OCI-LY1 (cell line): ENCODE data around the gene DPP3.

ENCODE experiments used
- H2AFZ ChIP-seq: fragments of 200-600 bp; sonication (generic), shearing (Covaris generic); 2 replicates; pipeline ENCODE4 v1.6.0; 2014; ENCODE audit warnings: antibody characterized with exemption, mild to moderate bottlenecking, low read length
- H3F3A ChIP-seq: fragments of 200-600 bp; sonication (generic), shearing (Covaris generic); 2 replicates; pipeline ENCODE4 v1.6.0; 2014; ENCODE audit warnings: mild to moderate bottlenecking, antibody characterized with exemption, low read length, moderate library complexity; ENCODE audit not compliant: insufficient read depth
- H3K27ac ChIP-seq: fragments of 200-600 bp; sonication (generic); 2 replicates; pipeline ENCODE4 v1.5.1; 2014; ENCODE audit warnings: low read length, mixed run types, mild to moderate bottlenecking, low read depth; ENCODE audit not compliant: poor library complexity, severe bottlenecking
- H3K27me3 ChIP-seq: fragments of 200-600 bp; sonication (generic); 2 replicates; pipeline ENCODE4 v1.6.0; 2014; ENCODE audit warnings: antibody characterized with exemption, mild to moderate bottlenecking, low read length, moderate library complexity; ENCODE audit not compliant: insufficient read depth
- H3K36me3 ChIP-seq: fragments of 200-600 bp; sonication (generic); 2 replicates; pipeline ENCODE4 v1.6.1; 2014; ENCODE audit warnings: mild to moderate bottlenecking, antibody characterized with exemption, low read length, moderate library complexity, mixed read lengths; ENCODE audit not compliant: insufficient read depth
- H3K4me1 ChIP-seq: fragments of 200-600 bp; sonication (generic); 2 replicates; pipeline ENCODE4 v1.5.1; 2014; ENCODE audit warnings: mild to moderate bottlenecking, low read length, moderate library complexity; ENCODE audit not compliant: insufficient read depth, severe bottlenecking
- H3K4me2 ChIP-seq: fragments of 200-600 bp; sonication (generic), shearing (Covaris generic); 2 replicates; pipeline ENCODE4 v1.6.1; 2014; ENCODE audit warnings: low read length
- H3K4me3 ChIP-seq: fragments of 200-600 bp; sonication (generic); 2 replicates; pipeline ENCODE4 v1.5.1; 2014; ENCODE audit warnings: low read length, low read depth, mild to moderate bottlenecking, mixed read lengths; ENCODE audit not compliant: poor library complexity, severe bottlenecking
- H3K79me2 ChIP-seq: fragments of 200-600 bp; shearing (Covaris generic); 2 replicates; pipeline ENCODE4 v1.6.1; 2016; ENCODE audit warnings: mixed run types, low read length, mixed read lengths; ENCODE audit not compliant: insufficient read depth
- H3K9ac ChIP-seq: fragments of 200-600 bp; sonication (generic), shearing (Covaris generic); 2 replicates; pipeline ENCODE4 v1.6.1; 2014; ENCODE audit warnings: mild to moderate bottlenecking, low read length, mixed read lengths
- H3K9me2 ChIP-seq: fragments of 200-600 bp; sonication (generic), shearing (Covaris generic); 2 replicates; pipeline ENCODE4 v1.6.1; 2014; ENCODE audit warnings: low read depth, mild to moderate bottlenecking, low read length, mixed read lengths
- H3K9me3 ChIP-seq: fragments of 200-600 bp; shearing (Covaris generic); 2 replicates; pipeline ENCODE4 v1.6.1; 2014; ENCODE audit warnings: low read length, mixed read lengths
- H4K20me1 ChIP-seq: fragments of 200-600 bp; sonication (generic), shearing (Covaris generic); 2 replicates; pipeline ENCODE4 v1.6.0; 2016; ENCODE audit warnings: mild to moderate bottlenecking, low read length; ENCODE audit not compliant: insufficient read depth
- EZH2 ChIP-seq: fragments of 200-600 bp; sonication (generic), shearing (Covaris generic); IDR thresholded peaks from 2 replicates; pipeline ENCODE4 v1.8.0; 2017; ENCODE audit warnings: borderline replicate concordance, mixed run types, mild to moderate bottlenecking, antibody characterized with exemption, low read length, moderate library complexity, mixed read lengths
- TF ChIP-seq, protein P1 (sequence below): fragments of 200-600 bp; sonication (generic), shearing (Covaris generic); IDR thresholded peaks from 2 replicates; pipeline ENCODE4 v1.5.1; 2017; ENCODE audit warnings: mild to moderate bottlenecking, antibody characterized with exemption, low read length, moderate library complexity, mixed read lengths

The DPP3 gene

DNA sequence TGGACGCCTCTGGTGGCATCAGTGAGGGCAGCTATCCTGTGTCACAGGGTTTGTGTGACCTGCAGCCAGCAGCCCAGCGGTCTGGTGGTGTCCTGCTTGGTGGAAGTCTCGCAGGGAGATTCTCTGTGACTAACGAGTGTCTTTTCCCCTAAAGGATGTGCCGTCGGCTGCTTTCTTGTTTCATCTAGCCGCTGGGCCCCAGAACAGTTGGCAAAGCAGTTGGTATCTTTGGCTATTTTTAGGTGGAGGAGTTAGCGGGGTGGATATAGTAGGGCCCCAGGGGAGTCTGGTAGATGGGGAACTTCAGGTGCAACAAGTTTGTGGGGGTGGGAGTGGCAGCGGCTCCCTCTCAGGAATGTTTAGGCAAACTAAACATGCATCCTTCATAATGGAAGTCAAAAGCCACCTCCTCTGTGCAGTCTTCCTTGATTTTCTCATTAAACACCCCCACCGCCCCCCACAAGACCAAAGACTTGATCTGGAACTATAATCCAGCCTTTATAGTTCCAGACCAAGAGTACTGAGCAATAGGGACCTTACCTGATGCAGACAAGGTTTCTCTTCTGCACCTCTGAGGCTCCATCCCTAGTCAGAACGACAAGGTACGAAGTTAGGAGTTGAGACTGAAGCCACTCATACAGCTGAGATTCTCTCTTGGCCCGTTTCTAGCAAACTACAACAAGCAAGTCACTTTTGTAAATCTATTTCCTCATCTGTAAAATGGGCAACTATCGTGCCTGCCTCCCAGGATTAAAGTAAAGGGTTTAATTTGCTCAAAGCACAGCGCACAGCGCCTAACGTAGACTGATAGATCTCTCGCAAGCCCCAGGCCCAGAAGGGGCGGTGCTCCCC, 14.6 kb upstream of the DPP3 start:
- Histone ChIP-seq H3K27me3 (no peaks in the 10 kb centered on the region), H3K4me1 (peaks cover 24% of the 10 kb centered on the region), H3K9ac (peak overlapping the region; percentile 54; the same call in 1 of the 2 replicates), H3F3A (no peaks in the 10 kb centered on the region), H3K27ac (no peak overlapping the region), H4K20me1 (no peaks in the 10 kb centered on the region), H3K9me3 (peaks cover 7% of the 10 kb centered on the region), H3K36me3 (no peaks in the 10 kb centered on the region; the same call in 1 of the 2 replicates), H3K79me2 (no peaks in the 10 kb centered on the region), H2AFZ (no peak overlapping the region), H3K4me2 (peak overlapping the region; percentile 86), H3K4me3 (peak overlapping the region; percentile 60), H3K9me2 (no peaks in the 10 kb centered on the region)
- TF ChIP-seq, protein P1, sequence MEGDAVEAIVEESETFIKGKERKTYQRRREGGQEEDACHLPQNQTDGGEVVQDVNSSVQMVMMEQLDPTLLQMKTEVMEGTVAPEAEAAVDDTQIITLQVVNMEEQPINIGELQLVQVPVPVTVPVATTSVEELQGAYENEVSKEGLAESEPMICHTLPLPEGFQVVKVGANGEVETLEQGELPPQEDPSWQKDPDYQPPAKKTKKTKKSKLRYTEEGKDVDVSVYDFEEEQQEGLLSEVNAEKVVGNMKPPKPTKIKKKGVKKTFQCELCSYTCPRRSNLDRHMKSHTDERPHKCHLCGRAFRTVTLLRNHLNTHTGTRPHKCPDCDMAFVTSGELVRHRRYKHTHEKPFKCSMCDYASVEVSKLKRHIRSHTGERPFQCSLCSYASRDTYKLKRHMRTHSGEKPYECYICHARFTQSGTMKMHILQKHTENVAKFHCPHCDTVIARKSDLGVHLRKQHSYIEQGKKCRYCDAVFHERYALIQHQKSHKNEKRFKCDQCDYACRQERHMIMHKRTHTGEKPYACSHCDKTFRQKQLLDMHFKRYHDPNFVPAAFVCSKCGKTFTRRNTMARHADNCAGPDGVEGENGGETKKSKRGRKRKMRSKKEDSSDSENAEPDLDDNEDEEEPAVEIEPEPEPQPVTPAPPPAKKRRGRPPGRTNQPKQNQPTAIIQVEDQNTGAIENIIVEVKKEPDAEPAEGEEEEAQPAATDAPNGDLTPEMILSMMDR = no peak
- no peak for TF ChIP-seq EZH2

DNA sequence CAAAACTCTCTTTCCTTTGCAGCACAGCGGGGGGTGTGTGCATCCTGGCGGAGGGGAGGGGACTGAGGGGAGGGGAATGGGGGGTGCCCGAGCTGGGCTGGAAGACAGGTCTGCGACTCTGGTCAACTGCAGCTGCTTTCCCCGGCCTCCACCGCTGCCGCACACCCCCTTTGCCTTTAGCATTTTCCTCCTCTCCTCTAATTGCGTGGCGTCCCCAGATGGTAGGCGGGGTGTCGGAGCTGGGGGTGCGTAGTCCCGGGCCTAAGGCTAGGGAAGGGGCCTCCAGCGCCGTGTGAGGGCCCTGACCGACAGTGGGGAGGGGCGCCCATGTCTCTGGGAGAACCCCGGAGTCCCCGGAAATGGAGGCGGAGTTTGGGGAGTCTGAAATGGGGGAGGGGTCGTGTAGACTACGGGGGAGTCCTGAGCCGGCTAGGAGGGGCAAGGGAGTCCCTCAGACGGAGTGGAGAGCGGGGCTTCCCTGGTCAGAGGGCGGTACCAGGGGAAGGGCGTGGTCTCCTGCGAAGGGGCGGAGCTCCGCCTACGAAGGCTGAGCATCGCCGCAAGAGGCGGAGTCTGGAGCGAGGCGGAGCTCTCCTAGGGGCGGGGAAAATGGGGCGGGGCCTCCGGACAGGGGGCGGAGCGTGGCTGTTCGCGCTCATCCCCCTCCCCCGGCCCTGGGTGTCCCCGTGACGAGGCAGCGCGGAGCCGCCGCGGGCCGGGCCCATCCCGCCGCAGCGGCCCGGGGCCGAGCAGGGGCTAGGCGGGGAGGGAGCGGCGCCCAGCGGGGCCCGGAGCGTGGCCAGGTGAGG, 13.8 kb upstream of the DPP3 start, which contains the start of gene PELI3:
TSS of gene PELI3 (plus strand) at position 681 of the 809 bp plus-strand sequence. CDS start 1,224 bp downstream, outside the sequence.
- no peaks in the 10 kb centered on the region; the same call in 1 of the 2 replicates for H3K36me3 ChIP-seq
- no peak within 1 kb of the TSS for H3K27ac ChIP-seq
- H3K79me2 ChIP-seq = no peaks in the 10 kb centered on the region
- H2AFZ ChIP-seq = no peak within 1 kb of the TSS
- peak within 1 kb of the TSS; percentile 60 for H3K4me3 ChIP-seq
- H3K4me1 ChIP-seq = peaks cover 24% of the 10 kb centered on the region
- TF ChIP-seq, protein P1 = no peak
- TF ChIP-seq EZH2 = no peak
- no peaks in the 10 kb centered on the region for H3K27me3 ChIP-seq
- H3K9me2 ChIP-seq = no peaks in the 10 kb centered on the region
- H4K20me1 ChIP-seq = no peaks in the 10 kb centered on the region
- H3K9me3 ChIP-seq = peaks cover 6% of the 10 kb centered on the region
- peak within 1 kb of the TSS; percentile 86 for H3K4me2 ChIP-seq
- H3F3A ChIP-seq = no peaks in the 10 kb centered on the region
- peak within 1 kb of the TSS; percentile 54; the same call in 1 of the 2 replicates for H3K9ac ChIP-seq

DNA sequence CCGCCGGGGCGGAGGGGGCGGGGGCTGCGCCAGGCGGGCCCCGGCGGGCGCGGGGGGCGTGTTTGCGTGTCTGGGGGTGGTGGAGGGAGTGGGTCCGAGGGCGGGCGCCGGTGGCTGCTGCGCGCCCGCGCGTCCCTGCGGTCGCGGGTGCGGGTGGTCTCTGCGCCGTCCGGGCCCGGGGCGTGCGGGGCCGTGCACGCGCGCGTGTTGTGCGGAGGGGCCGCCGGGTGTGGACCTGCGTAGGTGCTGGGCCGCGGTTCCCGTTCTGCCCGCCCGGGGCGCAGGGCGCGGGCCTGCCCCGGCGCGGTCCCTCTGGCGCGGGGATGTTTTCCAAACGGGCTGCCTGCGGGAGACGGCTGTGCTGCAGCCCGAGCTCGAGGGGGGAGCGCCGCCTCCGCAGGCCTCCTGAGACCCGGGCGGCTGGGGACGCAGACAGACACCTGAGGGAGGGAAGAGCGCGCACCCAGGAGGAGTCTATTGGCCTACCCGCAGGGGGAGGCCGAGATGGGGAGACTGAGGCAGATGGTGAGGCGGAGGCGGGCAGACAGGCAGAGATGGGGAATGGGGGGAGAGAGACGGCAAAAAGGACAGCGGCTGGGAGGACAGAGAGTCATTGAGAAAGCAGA, 13.1 kb upstream of the DPP3 start:
- Histone ChIP-seq H3K79me2 (no peaks in the 10 kb centered on the region), H3K9me2 (no peaks in the 10 kb centered on the region), H4K20me1 (no peaks in the 10 kb centered on the region), H2AFZ (no peak overlapping the region), H3K4me2 (peak overlapping the region; percentile 86), H3K36me3 (no peaks in the 10 kb centered on the region; the same call in 1 of the 2 replicates), H3K9me3 (peaks cover 5% of the 10 kb centered on the region), H3F3A (no peaks in the 10 kb centered on the region), H3K4me3 (peak overlapping the region; percentile 60), H3K9ac (peak overlapping the region; percentile 39; the same call in 1 of the 2 replicates), H3K27me3 (no peaks in the 10 kb centered on the region), H3K27ac (no peak overlapping the region), H3K4me1 (peaks cover 24% of the 10 kb centered on the region)
- no peak for TF ChIP-seq EZH2
- TF ChIP-seq, protein P1 = peak; percentile 32; the same call in 1 of the 2 replicates
